Mesendoderm (in vitro differentiated cells): ENCODE measurements around the gene CERS2.
A peak's percentile ranks its signal among the peaks of the same experiment; 100 is the strongest.

Experiments
- DNase-seq: peaks from one replicate; pipeline ENCODE4 v3.0.0; 2013
- H2AK5ac ChIP-seq: 2 replicates; pipeline ENCODE4 v1.6.1; 2013; ENCODE audit warnings: low read length, inconsistent platforms
- H2BK120ac ChIP-seq: 2 replicates; pipeline ENCODE4 v1.6.1; 2013; ENCODE audit warnings: low read depth, mild to moderate bottlenecking, low read length, moderate library complexity, mixed read lengths
- H2BK15ac ChIP-seq: replicated peaks from 2 replicates; pipeline ENCODE4 v1.6.1; 2013; ENCODE audit warnings: low read depth, mild to moderate bottlenecking, moderate library complexity
- H2BK5ac ChIP-seq: 2 replicates; pipeline ENCODE4 v1.6.1; 2013; ENCODE audit warnings: low read length, inconsistent platforms
- H3K18ac ChIP-seq: 2 replicates; pipeline ENCODE4 v1.6.1; 2013; ENCODE audit warnings: mild to moderate bottlenecking, low read length, mixed read lengths
- H3K23ac ChIP-seq: one replicate; pipeline ENCODE4 v1.6.1; 2013; ENCODE audit warnings: low read length
- H3K27ac ChIP-seq: 2 replicates; pipeline ENCODE4 v1.5.1; 2013; ENCODE audit warnings: low read depth, mild to moderate bottlenecking, inconsistent platforms, low read length, moderate library complexity
- H3K27me3 ChIP-seq: 2 replicates; pipeline ENCODE4 v1.6.1; 2013; ENCODE audit warnings: low read length, control low read depth, mild to moderate bottlenecking, inconsistent platforms; ENCODE audit not compliant: insufficient read depth, poor library complexity
- H3K36me3 ChIP-seq: 2 replicates; pipeline ENCODE4 v1.6.1; 2013; ENCODE audit warnings: low read length, inconsistent platforms; ENCODE audit not compliant: control insufficient read depth, insufficient read depth
- H3K4ac ChIP-seq: one replicate; pipeline ENCODE4 v1.6.1; 2013; ENCODE audit warnings: low read depth, mild to moderate bottlenecking, low read length, moderate library complexity
- H3K4me1 ChIP-seq: 2 replicates; pipeline ENCODE4 v1.6.1; 2013; ENCODE audit warnings: low read depth, low read length, inconsistent platforms; ENCODE audit not compliant: control insufficient read depth
- H3K4me2 ChIP-seq: 2 replicates; pipeline ENCODE4 v1.6.1; 2013; ENCODE audit warnings: low read length
- H3K4me3 ChIP-seq: 2 replicates; pipeline ENCODE4 v1.5.1; 2013; ENCODE audit warnings: mild to moderate bottlenecking, low read length
- H3K56ac ChIP-seq: one replicate; pipeline ENCODE4 v1.6.1; 2013; ENCODE audit warnings: low read length
- H3K79me1 ChIP-seq: 2 replicates; pipeline ENCODE4 v1.6.1; 2013; ENCODE audit warnings: low read length, inconsistent platforms
- H3K79me2 ChIP-seq: 2 replicates; pipeline ENCODE4 v1.6.1; 2013; ENCODE audit warnings: mild to moderate bottlenecking, low read length; ENCODE audit not compliant: control insufficient read depth, insufficient read depth
- H3K9ac ChIP-seq: 2 replicates; pipeline ENCODE4 v1.6.1; 2013; ENCODE audit warnings: low read length, inconsistent platforms
- H4K5ac ChIP-seq: one replicate; pipeline ENCODE4 v1.6.1; 2013; ENCODE audit warnings: low read length
- H4K8ac ChIP-seq: one replicate; pipeline ENCODE4 v1.6.1; 2013; ENCODE audit warnings: low read depth, mild to moderate bottlenecking, control low read depth, low read length, moderate library complexity
- WGBS: extraction: QIAGEN DNeasy Blood & Tissue Kit; methylation state at CpG from one replicate; pipeline ENCODE4 v1.1.7; 2013; ENCODE audit warnings: low lambda C conversion rate, missing lambda C conversion rate; ENCODE audit not compliant: insufficient coverage; ENCODE audit errors: extremely low coverage; 5-methylcytosine and 5-hydroxymethylcytosine counted together

CERS2 gene

DNA sequence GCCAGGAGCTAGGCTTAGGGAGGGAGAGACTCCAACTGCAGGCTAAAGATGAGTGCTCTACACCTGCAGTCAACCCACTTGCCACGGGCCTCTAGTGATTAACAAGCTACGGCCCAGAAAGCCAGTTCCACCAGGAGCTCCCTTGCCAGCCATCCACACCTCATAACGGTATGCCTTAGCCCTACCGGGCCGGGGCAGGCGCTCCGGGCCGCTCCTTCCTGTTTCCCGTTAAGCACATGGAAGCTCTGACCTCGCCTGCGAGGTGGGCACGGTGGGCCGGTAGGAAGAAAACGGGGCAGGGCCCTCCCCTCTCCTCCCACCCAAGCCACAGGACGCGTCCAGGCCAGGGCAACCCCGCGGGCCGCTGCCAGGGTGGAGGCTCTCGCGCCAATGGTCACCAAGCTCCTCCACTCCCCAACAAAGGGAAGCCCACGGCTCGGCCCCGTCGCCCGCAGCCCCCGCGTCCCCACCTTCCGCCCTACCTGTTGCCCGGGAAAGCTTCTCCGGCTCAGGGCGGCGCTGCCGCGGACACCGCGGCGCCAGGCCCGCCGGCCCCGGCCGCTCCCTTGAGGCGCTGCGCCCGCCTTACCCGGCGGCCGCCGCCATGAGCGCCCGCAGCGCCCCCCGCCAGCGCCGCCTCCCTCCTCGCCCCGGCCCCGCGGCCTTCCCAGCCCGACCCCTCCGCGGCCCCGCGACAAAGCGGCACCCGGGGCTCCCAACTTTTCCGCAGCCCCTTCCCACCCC is 627 bp downstream of the CERS2 start:
- Histone ChIP-seq H4K8ac (no peak overlapping the region), H3K56ac (peak overlapping the region; percentile 81), H3K4me1 (peaks cover 32% of the 10 kb centered on the region), H3K79me2 (peaks cover 49% of the 10 kb centered on the region), H2BK120ac (peak overlapping the region; percentile 64), H3K4me2 (peak overlapping the region; percentile 99), H3K36me3 (no peaks in the 10 kb centered on the region), H2BK15ac (no peak overlapping the region), H2BK5ac (peak overlapping the region; percentile 54), H3K18ac (peak overlapping the region; percentile 98), H3K27ac (peak overlapping the region; percentile 84), H3K27me3 (no peaks in the 10 kb centered on the region), H3K23ac (peak overlapping the region; percentile 95), H3K9ac (peak overlapping the region; percentile 83), H3K4me3 (peak overlapping the region; percentile 88), H3K79me1 (peaks cover 19% of the 10 kb centered on the region), H2AK5ac (peak overlapping the region; percentile 95), H4K5ac (no peak overlapping the region), H3K4ac (peak overlapping the region; percentile 99)
- peak; percentile 50 for DNase-seq
- WGBS = no CpG with 5 or more reads among the region's 67 CpGs

DNA sequence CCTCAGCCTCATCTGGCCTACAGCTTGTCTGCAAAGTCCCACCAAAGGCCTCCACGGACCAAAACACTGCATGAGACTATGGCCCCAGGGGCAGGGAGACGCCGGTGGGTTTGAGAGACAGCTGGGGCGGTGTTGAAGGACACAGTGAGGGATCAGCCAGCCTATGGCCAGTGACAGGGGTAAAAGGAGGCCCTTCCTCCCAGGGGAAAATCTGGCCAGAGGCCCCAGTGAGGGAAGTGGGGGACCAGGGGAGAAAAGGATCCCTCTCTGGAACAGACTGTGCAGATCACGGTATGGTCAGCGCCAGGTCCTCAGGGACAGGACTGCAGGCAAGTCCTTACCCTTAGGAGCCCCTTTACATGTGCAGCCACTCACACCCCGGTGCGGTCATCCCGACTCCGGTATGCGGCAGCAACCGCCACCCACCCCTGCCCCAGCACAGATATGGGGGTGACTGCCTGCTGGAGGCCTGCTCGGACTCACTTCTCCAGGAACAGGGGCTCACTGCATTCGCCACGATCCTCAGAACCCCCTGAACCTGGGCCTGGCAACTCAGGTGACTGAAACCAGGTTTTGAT is 1.3 kb downstream of the CERS2 start:
- Histone ChIP-seq H3K4me2 (peak overlapping the region; percentile 99), H4K8ac (no peak overlapping the region), H4K5ac (no peak overlapping the region), H2BK5ac (peak overlapping the region; percentile 54), H3K27me3 (no peaks in the 10 kb centered on the region), H3K36me3 (peaks cover 6% of the 10 kb centered on the region), H3K4ac (peak overlapping the region; percentile 99), H2AK5ac (peak overlapping the region; percentile 95), H3K18ac (peak overlapping the region; percentile 98), H3K4me1 (peaks cover 32% of the 10 kb centered on the region), H2BK120ac (no peak overlapping the region), H3K56ac (peak overlapping the region; percentile 81), H3K9ac (peak overlapping the region; percentile 83), H3K27ac (peak overlapping the region; percentile 84), H3K79me2 (peaks cover 55% of the 10 kb centered on the region), H3K79me1 (peaks cover 25% of the 10 kb centered on the region), H3K23ac (peak overlapping the region; percentile 75), H2BK15ac (no peak overlapping the region), H3K4me3 (peak overlapping the region; percentile 88)
- no peak for DNase-seq
- no CpG with 5 or more reads among the region's 15 CpGs for WGBS

DNA sequence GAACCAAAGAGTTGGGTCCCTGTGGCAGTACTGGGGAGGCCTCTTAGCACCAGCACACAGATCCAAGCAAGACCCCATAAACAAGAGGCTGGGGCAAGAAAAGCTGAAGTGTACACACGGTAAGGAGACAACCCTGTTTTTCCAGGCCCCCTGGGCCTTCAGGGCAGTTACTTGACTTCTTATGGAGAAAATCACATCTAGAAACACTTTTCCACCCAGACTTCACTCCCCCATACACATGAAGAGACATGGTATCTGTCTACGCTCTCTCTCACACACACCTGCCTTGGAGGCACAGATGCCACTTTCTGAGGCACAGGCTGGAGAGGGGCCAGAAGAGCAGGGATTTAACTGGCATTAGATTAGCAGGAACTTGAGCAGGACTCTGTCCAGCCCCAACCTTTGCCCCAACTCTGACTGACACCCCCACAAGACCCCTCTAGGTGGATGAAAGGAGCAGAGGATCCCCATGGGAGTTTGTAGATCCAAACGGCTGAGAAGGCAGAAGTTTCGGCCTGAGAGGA is 2.2 kb downstream of the CERS2 start:
- peaks cover 11% of the 10 kb centered on the region for H3K36me3 ChIP-seq
- H2BK120ac ChIP-seq = no peak overlapping the region
- H3K4me1 ChIP-seq = peaks cover 31% of the 10 kb centered on the region
- H2AK5ac ChIP-seq = no peak overlapping the region
- peak overlapping the region; percentile 83 for H3K9ac ChIP-seq
- H3K18ac ChIP-seq = peak overlapping the region; percentile 13
- H3K79me1 ChIP-seq = peaks cover 30% of the 10 kb centered on the region
- H3K27ac ChIP-seq = peak overlapping the region; percentile 20
- no peak overlapping the region for H3K4me3 ChIP-seq
- H3K79me2 ChIP-seq = peaks cover 55% of the 10 kb centered on the region
- H3K4me2 ChIP-seq = peak overlapping the region; percentile 99
- no peak overlapping the region for H4K8ac ChIP-seq
- H3K27me3 ChIP-seq = no peaks in the 10 kb centered on the region
- no peak overlapping the region for H2BK5ac ChIP-seq
- H2BK15ac ChIP-seq = no peak overlapping the region
- no peak for DNase-seq
- no CpG with 5 or more reads among the region's 4 CpGs for WGBS
- H3K23ac ChIP-seq = no peak overlapping the region
- H3K56ac ChIP-seq = peak overlapping the region; percentile 11
- no peak overlapping the region for H3K4ac ChIP-seq
- no peak overlapping the region for H4K5ac ChIP-seq

DNA sequence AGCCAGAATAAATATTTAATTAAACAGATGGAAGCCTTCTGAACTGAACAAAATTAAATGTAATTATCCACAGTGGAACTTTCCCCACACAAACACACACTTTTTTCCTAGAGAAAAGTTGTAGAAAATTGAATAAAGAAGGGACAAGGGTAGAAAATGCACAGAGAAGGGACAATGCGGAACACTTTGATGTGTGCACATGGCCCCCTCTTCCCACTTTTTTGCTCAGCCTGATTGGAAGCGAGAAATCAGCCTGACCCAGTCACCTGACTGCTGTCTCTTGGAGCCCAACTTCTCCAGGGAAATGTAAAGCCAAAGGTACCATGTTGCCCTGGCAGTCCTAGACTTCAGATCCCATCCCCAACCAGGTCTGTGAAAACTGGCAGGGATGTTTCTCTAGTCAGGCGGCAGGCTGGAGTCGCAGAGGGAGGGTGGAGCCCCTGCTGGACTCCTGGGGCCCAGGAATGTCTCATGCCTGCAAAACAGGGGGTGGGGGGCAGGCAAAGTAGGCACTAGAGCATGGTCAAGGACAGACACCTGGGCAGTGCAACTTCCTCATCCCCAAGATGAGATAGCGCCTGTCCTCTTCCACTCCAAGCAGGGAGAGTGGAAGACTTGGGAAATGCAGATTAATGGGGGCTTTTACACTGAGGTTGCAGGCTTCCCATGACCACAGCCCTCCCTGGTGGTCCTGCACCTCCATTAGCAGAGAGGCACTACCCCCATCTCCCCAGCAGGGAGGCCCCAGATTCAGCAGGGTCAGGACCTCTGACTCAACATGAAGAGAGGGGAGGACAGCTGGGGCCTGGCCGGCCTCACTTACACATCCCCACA is 2.8 kb downstream of the CERS2 start:
- Histone ChIP-seq H3K56ac (peak overlapping the region; percentile 56), H3K4me1 (peaks cover 27% of the 10 kb centered on the region), H3K27ac (peak overlapping the region; percentile 28), H3K79me1 (peaks cover 32% of the 10 kb centered on the region), H3K36me3 (peaks cover 17% of the 10 kb centered on the region), H2BK5ac (no peak overlapping the region), H4K5ac (no peak overlapping the region), H3K79me2 (peaks cover 55% of the 10 kb centered on the region), H3K4me3 (no peak overlapping the region), H3K27me3 (no peaks in the 10 kb centered on the region), H2AK5ac (no peak overlapping the region), H4K8ac (no peak overlapping the region), H3K4ac (no peak overlapping the region), H3K9ac (peak overlapping the region; percentile 83), H2BK120ac (no peak overlapping the region), H3K23ac (no peak overlapping the region), H2BK15ac (no peak overlapping the region), H3K18ac (no peak overlapping the region), H3K4me2 (peak overlapping the region; percentile 99)
- DNase-seq = peak; percentile 66
- WGBS = no CpG with 5 or more reads among the region's 6 CpGs

DNA sequence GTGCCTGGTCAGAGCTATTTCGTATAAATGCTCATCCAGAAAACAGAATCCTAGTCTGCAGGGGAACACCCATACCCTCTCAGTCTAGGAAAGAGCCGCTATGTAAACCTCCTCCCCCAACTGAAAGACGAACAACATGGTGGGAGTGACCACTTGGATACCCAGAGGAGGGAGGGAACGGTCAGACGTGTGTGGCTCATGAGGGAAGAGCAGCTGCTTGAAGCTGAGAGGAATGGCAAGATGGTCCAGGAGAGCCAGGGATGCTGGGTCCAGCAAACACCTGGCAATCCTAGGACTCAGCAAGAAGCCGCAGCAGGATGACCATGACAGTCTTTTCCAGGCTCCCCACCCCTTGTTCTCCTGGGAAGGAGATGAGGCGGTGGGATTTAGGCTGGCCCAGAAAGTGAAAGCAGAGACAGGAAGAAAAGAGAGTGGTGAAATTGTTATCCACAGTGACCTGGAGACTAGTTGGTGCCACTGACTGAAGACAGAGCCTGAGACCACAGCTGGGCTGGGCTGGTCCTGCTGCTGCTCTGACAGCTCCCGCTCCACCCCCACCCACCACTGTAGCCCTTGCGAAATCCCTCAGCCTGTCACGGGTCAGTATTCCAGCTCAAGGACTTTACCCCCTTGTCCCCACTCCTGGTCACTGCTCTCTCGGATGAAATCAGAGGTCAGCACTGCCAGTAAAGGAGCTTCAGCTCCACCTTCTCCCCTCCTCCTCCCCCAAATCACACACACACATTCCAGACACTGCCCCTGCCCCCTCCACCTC is 3.6 kb downstream of the CERS2 start:
- H3K27ac ChIP-seq = no peak overlapping the region
- no peak overlapping the region for H4K5ac ChIP-seq
- peak; percentile 55 for DNase-seq
- no peak overlapping the region for H2AK5ac ChIP-seq
- peaks cover 32% of the 10 kb centered on the region for H3K79me1 ChIP-seq
- peaks cover 22% of the 10 kb centered on the region for H3K36me3 ChIP-seq
- no peak overlapping the region for H3K4me3 ChIP-seq
- H3K27me3 ChIP-seq = no peaks in the 10 kb centered on the region
- H2BK5ac ChIP-seq = no peak overlapping the region
- H3K56ac ChIP-seq = peak overlapping the region; percentile 36
- H3K4me2 ChIP-seq = no peak overlapping the region
- H3K4me1 ChIP-seq = peaks cover 22% of the 10 kb centered on the region
- H3K9ac ChIP-seq = no peak overlapping the region
- no CpG with 5 or more reads among the region's 11 CpGs for WGBS
- no peak overlapping the region for H2BK15ac ChIP-seq
- H3K18ac ChIP-seq = no peak overlapping the region
- peaks cover 55% of the 10 kb centered on the region for H3K79me2 ChIP-seq
- no peak overlapping the region for H2BK120ac ChIP-seq
- no peak overlapping the region for H3K23ac ChIP-seq
- H4K8ac ChIP-seq = no peak overlapping the region
- no peak overlapping the region for H3K4ac ChIP-seq
